Body of pancreas (tissue), 4 donors: Measurements from ENCODE around the gene TMEM255B.

ENCODE experiments used
- POLR2A ChIP-seq, 3 donors: fragments of 450-650 bp; IDR thresholded peaks; one replicate each; pipeline ENCODE4 v1.6.1; 2016; ENCODE audit warnings: antibody characterized with exemption in 3 of 3, mild to moderate bottlenecking in 2 of 3
- TF ChIP-seq, protein P1 (sequence below), 7 experiments: fragments of 450-650 bp in 4 of 7; fragments of 200-600 bp in 3 of 7; sonication (generic) in 3 of 7; IDR thresholded peaks; one replicate each; pipeline ENCODE4 v1.5.1; 2016 to 2019; ENCODE audit warnings: antibody characterized with exemption in 7 of 7

DNA sequence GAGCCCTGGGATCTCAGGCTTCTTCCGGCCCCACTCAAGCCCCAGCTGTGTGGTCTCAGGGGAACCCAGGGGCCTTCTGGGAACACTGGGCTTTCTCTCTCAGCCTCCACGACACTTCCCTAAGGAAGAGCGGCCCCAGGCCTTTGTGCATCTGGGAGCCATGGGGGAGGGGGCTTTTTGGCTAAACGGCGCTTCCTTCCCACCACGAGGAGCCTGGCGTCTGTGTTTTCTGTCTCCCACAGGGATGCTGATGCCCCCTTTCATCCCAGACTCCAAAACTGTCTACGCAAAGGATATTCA lies 24.2 kb upstream of the TMEM255B start:
- TF ChIP-seq, protein P1, sequence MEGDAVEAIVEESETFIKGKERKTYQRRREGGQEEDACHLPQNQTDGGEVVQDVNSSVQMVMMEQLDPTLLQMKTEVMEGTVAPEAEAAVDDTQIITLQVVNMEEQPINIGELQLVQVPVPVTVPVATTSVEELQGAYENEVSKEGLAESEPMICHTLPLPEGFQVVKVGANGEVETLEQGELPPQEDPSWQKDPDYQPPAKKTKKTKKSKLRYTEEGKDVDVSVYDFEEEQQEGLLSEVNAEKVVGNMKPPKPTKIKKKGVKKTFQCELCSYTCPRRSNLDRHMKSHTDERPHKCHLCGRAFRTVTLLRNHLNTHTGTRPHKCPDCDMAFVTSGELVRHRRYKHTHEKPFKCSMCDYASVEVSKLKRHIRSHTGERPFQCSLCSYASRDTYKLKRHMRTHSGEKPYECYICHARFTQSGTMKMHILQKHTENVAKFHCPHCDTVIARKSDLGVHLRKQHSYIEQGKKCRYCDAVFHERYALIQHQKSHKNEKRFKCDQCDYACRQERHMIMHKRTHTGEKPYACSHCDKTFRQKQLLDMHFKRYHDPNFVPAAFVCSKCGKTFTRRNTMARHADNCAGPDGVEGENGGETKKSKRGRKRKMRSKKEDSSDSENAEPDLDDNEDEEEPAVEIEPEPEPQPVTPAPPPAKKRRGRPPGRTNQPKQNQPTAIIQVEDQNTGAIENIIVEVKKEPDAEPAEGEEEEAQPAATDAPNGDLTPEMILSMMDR (IDR thresholded peaks at IDR 0.05), result no peak
- TF ChIP-seq POLR2A (IDR thresholded peaks at IDR 0.05), result no peak
